Neural progenitor cell (in vitro differentiated cells): ENCODE data around the gene XRCC1. TPM values are rescaled to one million over a fixed set of nuclear protein-coding genes. Genes with fewer than 3 reads are reported as not detected.

Source experiments
- DNase-seq: peaks from one replicate; pipeline ENCODE4 v3.0.0-alpha.2; 2016; ENCODE audit warnings: low spot score
- H2AFZ ChIP-seq: fragments of 200-600 bp; sonication (generic); replicated peaks from 2 replicates; pipeline ENCODE4 v1.6.1; 2016; ENCODE audit warnings: antibody characterized with exemption
- H3F3A ChIP-seq: fragments of 200-600 bp; sonication (generic); 2 replicates; pipeline ENCODE4 v1.6.1; 2016; ENCODE audit warnings: antibody characterized with exemption, low read depth
- H3K27ac ChIP-seq: fragments of 200-600 bp; sonication (generic); 2 replicates; pipeline ENCODE4 v1.5.1; 2016; ENCODE audit warnings: mild to moderate bottlenecking
- H3K27me3 ChIP-seq: fragments of 200-600 bp; sonication (generic); 2 replicates; pipeline ENCODE4 v1.6.1; 2016; ENCODE audit warnings: mild to moderate bottlenecking, moderate library complexity
- H3K36me3 ChIP-seq: fragments of 200-600 bp; sonication (generic); 2 replicates; pipeline ENCODE4 v1.5.1; 2016
- H3K4me1 ChIP-seq: fragments of 200-600 bp; sonication (generic); 2 replicates; pipeline ENCODE4 v1.6.1; 2016; ENCODE audit warnings: mixed run types
- H3K4me2 ChIP-seq: fragments of 200-600 bp; sonication (generic); 2 replicates; pipeline ENCODE4 v1.6.1; 2016
- H3K4me3 ChIP-seq: fragments of 200-600 bp; sonication (generic); 2 replicates; pipeline ENCODE4 v1.5.1; 2016
- H3K79me2 ChIP-seq: fragments of 200-600 bp; sonication (generic); 2 replicates; pipeline ENCODE4 v1.6.1; 2016; ENCODE audit warnings: low read depth
- H3K9ac ChIP-seq: fragments of 200-600 bp; sonication (generic); 2 replicates; pipeline ENCODE4 v1.6.1; 2016
- H3K9me3 ChIP-seq: fragments of 200-600 bp; sonication (generic); 2 replicates; pipeline ENCODE4 v1.5.1; 2016; ENCODE audit warnings: low read depth
- H4K20me1 ChIP-seq: fragments of 200-600 bp; sonication (generic); 2 replicates; pipeline ENCODE4 v1.6.1; 2016; ENCODE audit warnings: low read depth
- H3K27ac Mint-ChIP-seq: 3 replicates; pipeline ENCODE4 v1.8.0; 2021; ENCODE audit warnings: mixed read lengths
- H3K27me3 Mint-ChIP-seq: 2 replicates; pipeline ENCODE4 v1.8.0; 2022; ENCODE audit warnings: low read depth, mild to moderate bottlenecking, inconsistent platforms, moderate library complexity, mixed read lengths; ENCODE audit not compliant: insufficient read depth
- H3K36me3 Mint-ChIP-seq: 3 replicates; pipeline ENCODE4 v1.8.0; 2021; ENCODE audit warnings: mixed read lengths
- H3K4me1 Mint-ChIP-seq: 3 replicates; pipeline ENCODE4 v1.8.0; 2021; ENCODE audit warnings: mixed read lengths
- H3K4me3 Mint-ChIP-seq: 3 replicates; pipeline ENCODE4 v1.8.0; 2021; ENCODE audit warnings: mild to moderate bottlenecking, moderate library complexity, mixed read lengths
- H3K9me3 Mint-ChIP-seq: 3 replicates; pipeline ENCODE4 v1.8.0; 2020; ENCODE audit warnings: mixed read lengths
- CTCF ChIP-seq: fragments of 200-600 bp; sonication (generic); IDR thresholded peaks from 2 replicates; pipeline ENCODE4 v1.5.1; 2017; ENCODE audit warnings: antibody characterized with exemption, mild to moderate bottlenecking
- EZH2 ChIP-seq: fragments of 200-600 bp; sonication (generic); IDR thresholded peaks from 2 replicates; pipeline ENCODE4 v1.6.1; 2017; ENCODE audit warnings: antibody characterized with exemption, mild to moderate bottlenecking, moderate library complexity
- EZH2phosphoT487 ChIP-seq: fragments of 200-600 bp; sonication (generic); IDR thresholded peaks from 2 replicates; pipeline ENCODE4 v1.6.1; 2017; ENCODE audit warnings: antibody characterized with exemption
- total RNA-seq: library from RNA; depleted of rRNA; stranded (reverse); fragments of >200 nt; gene quantifications from 2 replicates; pipeline ENCODE4 v1.2.3, GENCODE V29; 2015; ENCODE audit warnings: low replicate concordance

Gene XRCC1
- total RNA-seq, 1 donor from 2014 or later = 33.8 TPM

GRCh38 chr19:43622956-43623355 lies 47.6 kb upstream of the XRCC1 start:
- DNase-seq = no peak
- Mint-ChIP-seq H3K4me1 (peaks cover 29% of the 10 kb centered on the region), H3K9me3 (no peaks in the 10 kb centered on the region), H3K4me3 (no peak overlapping the region), H3K27ac (no peak overlapping the region), H3K27me3 (peaks cover 3% of the 10 kb centered on the region), H3K36me3 (peaks cover 27% of the 10 kb centered on the region)
- TF ChIP-seq CTCF (no peak), EZH2phosphoT487 (no peak), EZH2 (no peak)
- Histone ChIP-seq H3K9me3 (no peaks in the 10 kb centered on the region), H3K4me1 (peaks cover 11% of the 10 kb centered on the region), H3K4me2 (no peak overlapping the region), H2AFZ (no peak overlapping the region), H4K20me1 (peaks cover 34% of the 10 kb centered on the region), H3K27me3 (no peaks in the 10 kb centered on the region), H3K36me3 (no peaks in the 10 kb centered on the region), H3K4me3 (no peak overlapping the region), H3K27ac (no peak overlapping the region), H3K9ac (no peak overlapping the region), H3K79me2 (peaks cover 23% of the 10 kb centered on the region), H3F3A (peaks cover 50% of the 10 kb centered on the region)

- Mint-ChIP-seq H3K36me3 (peaks cover 25% of the 10 kb centered on the region), H3K27me3 (peaks cover 3% of the 10 kb centered on the region), H3K4me1 (peaks cover 25% of the 10 kb centered on the region), H3K4me3 (no peak overlapping the region), H3K9me3 (no peaks in the 10 kb centered on the region), H3K27ac (no peak overlapping the region)
- Histone ChIP-seq H3K9me3 (no peaks in the 10 kb centered on the region), H3K36me3 (no peaks in the 10 kb centered on the region), H2AFZ (no peak overlapping the region), H3K4me1 (peaks cover 11% of the 10 kb centered on the region), H3K4me2 (no peak overlapping the region), H3K27me3 (no peaks in the 10 kb centered on the region), H3K9ac (no peak overlapping the region), H3K79me2 (peaks cover 32% of the 10 kb centered on the region), H3K4me3 (no peak overlapping the region), H3K27ac (no peak overlapping the region), H4K20me1 (peaks cover 34% of the 10 kb centered on the region), H3F3A (peaks cover 50% of the 10 kb centered on the region)
- no peak for DNase-seq
- TF ChIP-seq EZH2phosphoT487 (no peak), CTCF (no peak), EZH2 (no peak)
Observed at GRCh38 chr19:43622070-43622469, 46.7 kb upstream of the XRCC1 start.

- Histone ChIP-seq H4K20me1 (peaks cover 21% of the 10 kb centered on the region), H3K79me2 (peaks cover 50% of the 10 kb centered on the region), H3F3A (peaks cover 50% of the 10 kb centered on the region), H3K4me2 (peak overlapping the region; percentile 71), H3K36me3 (no peaks in the 10 kb centered on the region), H3K27ac (peak overlapping the region; percentile 99), H2AFZ (peak overlapping the region; percentile 63), H3K4me1 (peaks cover 11% of the 10 kb centered on the region), H3K27me3 (no peaks in the 10 kb centered on the region), H3K4me3 (peak overlapping the region; percentile 47), H3K9me3 (no peaks in the 10 kb centered on the region), H3K9ac (no peak overlapping the region)
- TF ChIP-seq EZH2 = no peak
- peaks cover 25% of the 10 kb centered on the region for H3K36me3 Mint-ChIP-seq
- H3K9me3 Mint-ChIP-seq = no peaks in the 10 kb centered on the region
- peaks cover 23% of the 10 kb centered on the region for H3K4me1 Mint-ChIP-seq
- DNase-seq = no peak
- H3K4me3 Mint-ChIP-seq = peak overlapping the region; percentile 92
- H3K27me3 Mint-ChIP-seq = peaks cover 3% of the 10 kb centered on the region
- peak overlapping the region; percentile 99 for H3K27ac Mint-ChIP-seq
Observed at GRCh38 chr19:43620061-43621001, 45.0 kb upstream of the XRCC1 start.
